ENCODE measurements around the gene HTR3A.

GRCh38 chr11:114011443-114011842, 36.5 kb downstream of the HTR3A start:
- TF ChIP-seq CTCF (IDR thresholded peaks at IDR 0.05; ENCODE audit: insufficient read depth, low read length, poor library complexity, severe bottlenecking) (no peak), EZH2phosphoT487 (conservative IDR thresholded peaks at IDR 0.05; ENCODE audit: low read length) (no peak)

Data from SU-DHL-6 (cell line).